Measurements from ENCODE around the gene AHNAK. TPM values are rescaled to one million over a fixed set of nuclear protein-coding genes. Genes with fewer than 3 reads are reported as not detected.

AHNAK gene
- total RNA-seq, 1 donor from 2014 or later, result 432 TPM

DNA sequence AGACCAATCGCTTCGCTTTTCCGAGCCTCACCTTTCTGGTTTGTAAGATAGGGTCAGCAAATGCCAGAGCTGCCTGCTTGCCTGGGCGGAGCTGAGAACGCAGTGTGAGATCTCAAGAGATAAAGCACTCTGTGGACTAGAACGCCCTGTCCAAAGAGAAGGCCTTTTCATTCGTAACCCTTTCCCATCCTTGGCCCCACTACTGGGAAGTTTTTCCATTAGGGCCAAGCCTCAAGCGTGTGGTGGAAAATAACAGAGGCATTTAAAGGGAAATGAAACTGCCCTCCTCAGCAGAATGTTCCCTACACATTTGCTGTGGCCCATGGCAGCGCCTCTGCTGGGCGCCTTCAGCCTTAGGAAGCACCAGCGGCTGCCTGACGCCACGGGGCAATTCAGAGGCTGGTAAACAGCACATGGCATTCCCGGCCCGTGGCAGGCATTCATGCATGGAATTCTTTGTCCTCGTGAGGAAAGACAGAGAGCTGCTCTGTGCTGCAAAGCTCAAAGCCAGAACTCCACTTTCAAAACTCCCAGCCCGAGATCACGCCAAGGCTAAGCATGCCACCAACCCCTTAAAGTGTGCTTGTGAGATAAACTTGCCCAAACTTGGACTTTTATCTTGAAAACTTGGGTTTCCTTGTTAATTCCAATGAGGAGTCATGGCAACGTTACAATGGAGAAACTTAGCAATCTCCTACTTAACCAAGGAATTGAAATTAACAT is 38.1 kb downstream of the AHNAK start:
- peaks cover 15 to 25% (median 19%) of the 10 kb centered on the region in 3 donors for H3K4me1 ChIP-seq (ENCODE audit: control insufficient read depth in 3 of 3, insufficient read depth in 3 of 3, low read length in 3 of 3)

DNA sequence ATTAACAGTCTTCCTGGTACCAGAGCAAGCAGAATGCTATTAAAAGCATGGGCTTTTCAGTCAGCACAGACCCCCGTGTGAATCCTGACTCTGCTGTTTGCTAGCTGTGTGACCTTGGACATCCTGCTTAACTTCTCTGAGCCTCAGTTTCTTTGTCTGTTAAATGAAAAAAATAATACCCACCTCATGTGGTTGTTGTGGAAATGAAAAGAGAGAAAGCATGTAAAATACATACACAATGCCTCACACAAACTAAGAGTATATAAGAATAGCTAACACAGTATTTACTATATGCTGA is 39.5 kb downstream of the AHNAK start:
- H3K36me3 ChIP-seq (ENCODE audit: control insufficient read depth in 3 of 3, insufficient read depth in 3 of 3, low read length in 3 of 3), result no peaks in the 10 kb centered on the region
- H3K4me3 ChIP-seq (ENCODE audit: low read length in 3 of 3), result no peak overlapping the region
- no peak overlapping the region for H3K27ac ChIP-seq (ENCODE audit: low read depth, low read length)
- no peaks in the 10 kb centered on the region for H3K27me3 ChIP-seq (ENCODE audit: control insufficient read depth in 3 of 3, insufficient read depth in 3 of 3, low read length in 3 of 3)
- peaks cover 15 to 31% (median 29%) of the 10 kb centered on the region in 3 donors for H3K4me1 ChIP-seq (ENCODE audit: control insufficient read depth in 3 of 3, insufficient read depth in 3 of 3, low read length in 3 of 3)
- H3K9ac ChIP-seq (ENCODE audit: low read depth in 1 of 3, low read length in 3 of 3), result no peak overlapping the region
- H3K9me3 ChIP-seq (ENCODE audit: control insufficient read depth in 3 of 3, low read length in 3 of 3), result no peaks in the 10 kb centered on the region

More for the DNA sequence above, 38.1 kb downstream of the AHNAK start:
- Histone ChIP-seq H3K4me3 (ENCODE audit: low read length in 3 of 3) (peak overlapping the region; percentile 54 to 68 (median 56)), H3K27ac (ENCODE audit: low read depth, low read length) (peak overlapping the region; percentile 85), H3K36me3 (ENCODE audit: control insufficient read depth in 3 of 3, insufficient read depth in 3 of 3, low read length in 3 of 3) (no peaks in the 10 kb centered on the region), H3K9me3 (ENCODE audit: control insufficient read depth in 3 of 3, low read length in 3 of 3) (no peaks in the 10 kb centered on the region), H3K9ac (ENCODE audit: low read depth in 1 of 3, low read length in 3 of 3) (peak overlapping the region; percentile 42 to 85 (median 79)), H3K27me3 (ENCODE audit: control insufficient read depth in 3 of 3, insufficient read depth in 3 of 3, low read length in 3 of 3) (no peaks in the 10 kb centered on the region)

DNA sequence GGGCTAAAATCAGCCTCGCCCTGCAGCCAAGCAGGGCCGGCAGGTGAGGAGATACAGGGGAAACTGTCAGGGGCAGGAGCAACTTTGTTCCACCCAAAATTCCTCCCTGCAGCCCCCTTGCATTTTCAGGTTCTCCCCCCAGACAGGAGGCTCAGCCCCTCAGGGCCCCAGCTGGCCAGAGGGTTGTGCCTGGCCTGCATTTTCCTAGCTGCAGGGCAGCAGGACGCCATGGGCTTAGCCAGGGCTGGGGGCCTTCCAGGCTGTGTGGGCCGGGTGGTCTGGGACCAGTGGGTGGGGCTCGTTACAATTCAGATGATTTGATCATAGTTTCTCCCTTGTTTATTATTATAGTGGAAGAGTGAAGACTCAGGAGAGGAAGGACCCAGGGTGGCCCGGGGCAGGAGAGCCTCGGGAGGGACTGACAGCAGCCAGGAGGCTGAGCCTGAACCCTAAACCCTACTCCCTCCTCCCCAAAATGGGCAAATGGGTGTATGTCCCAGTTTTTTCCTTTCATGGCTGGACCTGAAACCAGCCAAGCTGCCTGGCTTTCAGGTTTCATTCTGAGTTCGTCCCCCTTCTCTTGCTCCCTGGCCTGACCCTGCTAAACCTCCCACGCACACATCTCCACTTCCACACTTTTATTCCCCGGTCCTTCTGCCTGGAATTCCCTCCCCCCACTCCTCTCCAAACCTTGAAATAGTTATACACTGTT is 40.0 kb downstream of the AHNAK start:
- Histone ChIP-seq H3K27ac (ENCODE audit: low read depth, low read length) (no peak overlapping the region), H3K27me3 (ENCODE audit: control insufficient read depth in 3 of 3, insufficient read depth in 3 of 3, low read length in 3 of 3) (no peaks in the 10 kb centered on the region), H3K4me3 (ENCODE audit: low read length in 3 of 3) (no peak overlapping the region), H3K9ac (ENCODE audit: low read depth in 1 of 3, low read length in 3 of 3) (peak overlapping the region in 1 of 3 donors; percentile 8), H3K9me3 (ENCODE audit: control insufficient read depth in 3 of 3, low read length in 3 of 3) (no peaks in the 10 kb centered on the region), H3K36me3 (ENCODE audit: control insufficient read depth in 3 of 3, insufficient read depth in 3 of 3, low read length in 3 of 3) (no peaks in the 10 kb centered on the region), H3K4me1 (ENCODE audit: control insufficient read depth in 3 of 3, insufficient read depth in 3 of 3, low read length in 3 of 3) (peaks cover 20 to 36% (median 34%) of the 10 kb centered on the region in 3 donors)

DNA sequence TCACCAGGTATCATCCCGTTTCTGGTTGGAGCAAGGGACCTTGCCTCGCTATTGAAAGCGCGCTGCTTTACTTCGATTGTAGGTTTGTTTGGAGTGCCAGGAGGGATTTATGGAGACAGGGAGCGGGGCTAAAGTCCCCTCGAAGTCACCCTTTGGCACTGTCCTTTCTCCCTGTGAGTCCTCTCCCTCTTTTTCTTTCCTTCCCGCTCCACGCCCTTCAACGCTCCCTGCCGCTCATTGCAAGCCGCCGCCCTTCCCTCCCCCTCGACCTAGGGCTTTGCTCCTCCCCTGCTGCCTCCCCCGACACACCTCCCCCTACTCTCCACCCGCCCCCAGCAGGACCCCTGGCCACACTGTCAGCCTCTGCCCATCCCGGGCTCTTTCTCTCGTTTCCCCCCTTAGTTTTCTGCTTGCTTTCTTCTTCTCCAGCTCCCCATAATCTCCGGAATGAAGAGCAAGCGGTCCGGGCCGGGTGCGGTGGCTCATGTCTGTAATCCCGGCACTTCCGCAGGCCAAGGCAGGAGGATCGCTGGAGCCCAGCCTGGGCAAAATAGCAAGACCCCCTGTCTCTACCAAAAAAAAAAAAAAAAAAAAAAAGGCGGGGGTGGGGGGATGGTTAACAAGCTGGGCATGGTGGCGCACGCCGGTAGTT is 41.0 kb downstream of the AHNAK start:
- peak overlapping the region in 1 of 3 donors; percentile 57 for H3K9ac ChIP-seq (ENCODE audit: low read depth in 1 of 3, low read length in 3 of 3)
- H3K9me3 ChIP-seq (ENCODE audit: control insufficient read depth in 3 of 3, low read length in 3 of 3), result no peaks in the 10 kb centered on the region
- no peak overlapping the region for H3K27ac ChIP-seq (ENCODE audit: low read depth, low read length)
- peaks cover 29 to 44% (median 42%) of the 10 kb centered on the region in 3 donors for H3K4me1 ChIP-seq (ENCODE audit: control insufficient read depth in 3 of 3, insufficient read depth in 3 of 3, low read length in 3 of 3)
- no peaks in the 10 kb centered on the region for H3K36me3 ChIP-seq (ENCODE audit: control insufficient read depth in 3 of 3, insufficient read depth in 3 of 3, low read length in 3 of 3)
- H3K4me3 ChIP-seq (ENCODE audit: low read length in 3 of 3), result peak overlapping the region in 1 of 3 donors; percentile 22
- no peaks in the 10 kb centered on the region for H3K27me3 ChIP-seq (ENCODE audit: control insufficient read depth in 3 of 3, insufficient read depth in 3 of 3, low read length in 3 of 3)

DNA sequence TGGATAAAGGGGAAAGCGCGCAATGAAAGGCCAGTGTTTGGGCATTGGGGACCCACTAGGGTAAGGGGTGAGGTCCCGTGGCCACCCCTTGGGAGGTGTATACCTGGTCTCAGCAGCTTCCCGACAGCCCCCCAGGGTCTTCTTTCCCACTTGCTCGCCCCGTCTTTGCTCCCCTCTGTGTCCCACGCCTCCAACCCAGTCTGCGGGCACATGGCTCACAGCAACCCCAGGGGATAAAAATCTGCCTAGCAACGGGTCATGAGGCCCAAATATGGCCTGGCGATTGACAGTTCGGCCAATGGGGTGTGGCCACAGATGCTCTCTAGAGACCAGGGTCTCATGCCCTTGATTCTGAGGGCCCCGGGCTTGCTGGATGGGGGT is 41.6 kb downstream of the AHNAK start:
- Histone ChIP-seq H3K4me3 (ENCODE audit: low read length in 3 of 3) (peak overlapping the region in 1 of 3 donors; percentile 22), H3K4me1 (ENCODE audit: control insufficient read depth in 3 of 3, insufficient read depth in 3 of 3, low read length in 3 of 3) (peaks cover 34 to 50% (median 48%) of the 10 kb centered on the region in 3 donors), H3K36me3 (ENCODE audit: control insufficient read depth in 3 of 3, insufficient read depth in 3 of 3, low read length in 3 of 3) (no peaks in the 10 kb centered on the region), H3K27me3 (ENCODE audit: control insufficient read depth in 3 of 3, insufficient read depth in 3 of 3, low read length in 3 of 3) (no peaks in the 10 kb centered on the region), H3K9me3 (ENCODE audit: control insufficient read depth in 3 of 3, low read length in 3 of 3) (no peaks in the 10 kb centered on the region), H3K27ac (ENCODE audit: low read depth, low read length) (no peak overlapping the region), H3K9ac (ENCODE audit: low read depth in 1 of 3, low read length in 3 of 3) (peak overlapping the region in 1 of 3 donors; percentile 57)

DNA sequence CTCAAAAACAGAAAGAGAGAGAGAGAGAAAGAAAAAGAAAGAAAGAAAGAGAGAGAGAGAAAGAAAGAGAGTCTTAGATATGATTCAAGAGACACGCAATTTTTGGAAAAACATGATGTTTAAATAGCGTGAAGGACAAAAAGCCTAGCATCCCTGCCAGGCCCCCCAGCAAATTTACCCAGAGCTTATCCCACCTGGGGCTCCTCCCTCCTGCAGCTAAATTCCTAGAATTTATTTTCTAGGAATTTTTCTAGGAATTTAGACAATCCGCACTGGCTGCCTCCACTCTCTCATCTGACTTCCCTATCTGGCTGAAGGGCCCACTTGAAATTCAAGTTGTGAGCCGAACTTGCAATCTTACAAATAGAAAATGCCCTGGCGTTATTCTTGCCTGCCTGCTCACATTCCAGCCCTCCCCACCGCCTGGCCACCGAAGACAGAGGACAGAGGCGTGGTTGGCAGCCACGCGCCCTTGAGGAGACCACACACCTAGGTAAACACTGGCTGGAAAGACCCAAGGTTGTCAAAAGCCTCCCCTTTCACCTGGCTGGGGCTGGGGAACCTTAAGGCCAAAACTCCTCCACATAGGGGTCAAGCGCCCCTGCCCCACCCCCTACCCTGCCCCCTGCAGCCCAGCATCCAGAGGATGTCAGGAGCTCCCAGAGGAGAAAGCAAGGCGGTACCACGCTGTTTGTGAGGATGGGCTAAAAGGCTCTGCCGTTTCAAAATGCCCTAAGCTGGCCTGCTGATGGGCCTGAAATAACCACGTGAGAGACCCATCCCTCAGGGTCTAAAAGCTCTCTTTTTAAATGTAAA is 42.2 kb downstream of the AHNAK start:
- Histone ChIP-seq H3K27ac (ENCODE audit: low read depth, low read length) (no peak overlapping the region), H3K27me3 (ENCODE audit: control insufficient read depth in 3 of 3, insufficient read depth in 3 of 3, low read length in 3 of 3) (no peaks in the 10 kb centered on the region)

DNA sequence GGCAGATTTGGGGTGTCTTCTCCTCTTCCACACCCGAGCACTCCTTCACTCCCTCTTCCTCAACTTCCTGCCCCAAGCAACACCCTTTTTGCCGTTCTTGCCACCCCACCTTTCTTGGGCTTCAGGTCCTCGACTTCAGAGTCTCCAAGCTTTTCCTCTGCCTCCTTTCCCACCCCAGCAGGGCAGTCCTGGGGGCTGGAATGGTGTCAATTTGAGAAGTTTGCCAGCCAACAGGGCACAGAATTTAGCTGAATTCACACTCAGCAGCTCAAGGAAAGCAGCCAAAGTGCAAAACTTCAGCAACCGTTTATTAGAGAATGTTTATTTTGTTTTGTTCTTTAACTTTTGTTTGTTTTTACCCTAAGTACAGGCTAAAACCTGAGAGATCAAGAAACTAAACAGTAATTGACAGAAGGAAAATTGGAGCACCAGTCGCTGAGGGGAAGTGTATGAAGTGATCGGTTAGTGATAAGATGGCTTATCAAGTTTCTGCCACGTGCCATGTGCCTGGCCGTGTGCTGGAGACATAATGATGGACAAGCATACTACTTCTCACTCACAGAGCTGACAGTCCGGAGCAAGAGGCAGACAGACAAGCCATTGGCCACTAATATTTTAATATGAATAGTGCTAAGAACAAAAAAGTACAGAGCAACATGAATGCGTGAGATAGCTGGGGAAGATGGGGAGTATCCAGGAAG is 44.4 kb downstream of the AHNAK start:
- Histone ChIP-seq H3K27me3 (ENCODE audit: control insufficient read depth in 3 of 3, insufficient read depth in 3 of 3, low read length in 3 of 3) (no peaks in the 10 kb centered on the region), H3K9ac (ENCODE audit: low read depth in 1 of 3, low read length in 3 of 3) (peak overlapping the region; percentile 36 to 69 (median 54)), H3K4me1 (ENCODE audit: control insufficient read depth in 3 of 3, insufficient read depth in 3 of 3, low read length in 3 of 3) (peaks cover 28 to 49% (median 43%) of the 10 kb centered on the region in 3 donors), H3K27ac (ENCODE audit: low read depth, low read length) (peak overlapping the region; percentile 59), H3K36me3 (ENCODE audit: control insufficient read depth in 3 of 3, insufficient read depth in 3 of 3, low read length in 3 of 3) (no peaks in the 10 kb centered on the region), H3K9me3 (ENCODE audit: control insufficient read depth in 3 of 3, low read length in 3 of 3) (no peaks in the 10 kb centered on the region), H3K4me3 (ENCODE audit: low read length in 3 of 3) (peak overlapping the region in 2 of 3 donors; percentile 1 to 16)

More for the DNA sequence above, 42.2 kb downstream of the AHNAK start:
- Histone ChIP-seq H3K4me3 (ENCODE audit: low read length in 3 of 3) (no peak overlapping the region), H3K9ac (ENCODE audit: low read depth in 1 of 3, low read length in 3 of 3) (no peak overlapping the region), H3K4me1 (ENCODE audit: control insufficient read depth in 3 of 3, insufficient read depth in 3 of 3, low read length in 3 of 3) (peaks cover 41 to 56% (median 54%) of the 10 kb centered on the region in 3 donors), H3K9me3 (ENCODE audit: control insufficient read depth in 3 of 3, low read length in 3 of 3) (no peaks in the 10 kb centered on the region), H3K36me3 (ENCODE audit: control insufficient read depth in 3 of 3, insufficient read depth in 3 of 3, low read length in 3 of 3) (no peaks in the 10 kb centered on the region)

DNA sequence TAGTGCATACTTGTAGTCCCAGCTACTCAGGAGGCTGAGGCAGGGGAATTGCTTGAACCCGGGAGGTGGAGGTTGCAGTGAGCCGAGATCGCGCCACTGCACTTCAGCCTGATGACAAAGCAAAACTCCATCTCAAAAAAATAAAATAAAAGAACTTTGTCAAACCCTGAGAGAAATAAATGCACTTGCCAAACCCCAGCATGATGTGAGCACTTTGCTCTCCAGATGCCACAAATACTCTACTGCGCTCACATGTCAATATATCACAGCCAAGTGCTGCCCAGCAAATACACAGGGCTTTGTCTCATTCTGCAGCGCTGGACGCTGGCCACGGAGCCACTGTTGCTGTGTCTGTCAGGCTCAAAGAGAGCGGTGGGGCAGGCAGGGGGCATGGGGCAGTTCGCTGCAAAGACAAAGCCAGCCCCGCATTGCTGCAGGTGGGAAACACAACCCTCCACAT is 45.1 kb downstream of the AHNAK start:
- Histone ChIP-seq H3K27ac (ENCODE audit: low read depth, low read length) (peak overlapping the region; percentile 59), H3K36me3 (ENCODE audit: control insufficient read depth in 3 of 3, insufficient read depth in 3 of 3, low read length in 3 of 3) (no peaks in the 10 kb centered on the region), H3K4me3 (ENCODE audit: low read length in 3 of 3) (peak overlapping the region in 2 of 3 donors; percentile 1 to 15), H3K9ac (ENCODE audit: low read depth in 1 of 3, low read length in 3 of 3) (peak overlapping the region; percentile 36 to 69 (median 54)), H3K27me3 (ENCODE audit: control insufficient read depth in 3 of 3, insufficient read depth in 3 of 3, low read length in 3 of 3) (no peaks in the 10 kb centered on the region), H3K9me3 (ENCODE audit: control insufficient read depth in 3 of 3, low read length in 3 of 3) (no peaks in the 10 kb centered on the region), H3K4me1 (ENCODE audit: control insufficient read depth in 3 of 3, insufficient read depth in 3 of 3, low read length in 3 of 3) (peaks cover 26 to 52% (median 43%) of the 10 kb centered on the region in 3 donors)

DNA sequence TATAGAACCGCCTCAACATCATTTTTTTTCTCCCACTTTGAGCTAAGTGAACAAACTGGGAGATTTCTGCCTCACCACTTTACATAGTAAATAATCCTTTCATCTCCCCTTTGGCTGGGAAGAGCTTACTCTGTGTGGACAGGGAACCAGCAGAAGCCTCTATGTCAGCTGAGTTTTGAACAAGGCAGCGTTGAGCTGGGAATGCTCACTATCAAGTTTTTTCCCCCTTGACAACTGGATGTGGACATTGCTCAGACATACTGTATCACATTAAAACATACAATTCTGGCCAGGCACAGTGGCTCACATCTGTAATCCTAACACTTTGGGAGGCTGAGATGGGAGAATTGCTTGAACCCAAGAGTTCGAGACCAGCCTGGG is 46.0 kb downstream of the AHNAK start:
- H3K9me3 ChIP-seq (ENCODE audit: control insufficient read depth in 3 of 3, low read length in 3 of 3), result no peaks in the 10 kb centered on the region
- H3K9ac ChIP-seq (ENCODE audit: low read depth in 1 of 3, low read length in 3 of 3), result no peak overlapping the region
- no peak overlapping the region for H3K27ac ChIP-seq (ENCODE audit: low read depth, low read length)
- H3K36me3 ChIP-seq (ENCODE audit: control insufficient read depth in 3 of 3, insufficient read depth in 3 of 3, low read length in 3 of 3), result no peaks in the 10 kb centered on the region
- no peaks in the 10 kb centered on the region for H3K27me3 ChIP-seq (ENCODE audit: control insufficient read depth in 3 of 3, insufficient read depth in 3 of 3, low read length in 3 of 3)
- H3K4me3 ChIP-seq (ENCODE audit: low read length in 3 of 3), result no peak overlapping the region
- peaks cover 26 to 52% (median 40%) of the 10 kb centered on the region in 3 donors for H3K4me1 ChIP-seq (ENCODE audit: control insufficient read depth in 3 of 3, insufficient read depth in 3 of 3, low read length in 3 of 3)
